GM13976 (cell line): ENCODE data around the gene MYO18A.

ENCODE experiments used
- DNase-seq: peaks from one replicate; pipeline ENCODE4 v3.0.0; 2012; ENCODE audit warnings: low spot score
- in situ Hi-C: fragments of 300-500 bp; cut with MboI; formaldehyde crosslinking; loops from one replicate; pipeline ENCODE4 v1.12.0; 2022; ENCODE audit warnings: low sequenced_read_pairs, mixed read lengths, inconsistent platforms; ENCODE audit not compliant: unreplicated experiment
- TF ChIP-seq, protein P1 (sequence below): IDR thresholded peaks from 2 replicates; pipeline ENCODE4 v1.5.1; 2012; ENCODE audit warnings: borderline replicate concordance, mild to moderate bottlenecking; ENCODE audit not compliant: insufficient read depth; ENCODE audit errors: extremely low read depth, missing control alignments, control extremely low read depth

MYO18A gene

GRCh38 chr17:29113334-29113733, 66.9 kb downstream of the MYO18A start:
- TF ChIP-seq, protein P1, sequence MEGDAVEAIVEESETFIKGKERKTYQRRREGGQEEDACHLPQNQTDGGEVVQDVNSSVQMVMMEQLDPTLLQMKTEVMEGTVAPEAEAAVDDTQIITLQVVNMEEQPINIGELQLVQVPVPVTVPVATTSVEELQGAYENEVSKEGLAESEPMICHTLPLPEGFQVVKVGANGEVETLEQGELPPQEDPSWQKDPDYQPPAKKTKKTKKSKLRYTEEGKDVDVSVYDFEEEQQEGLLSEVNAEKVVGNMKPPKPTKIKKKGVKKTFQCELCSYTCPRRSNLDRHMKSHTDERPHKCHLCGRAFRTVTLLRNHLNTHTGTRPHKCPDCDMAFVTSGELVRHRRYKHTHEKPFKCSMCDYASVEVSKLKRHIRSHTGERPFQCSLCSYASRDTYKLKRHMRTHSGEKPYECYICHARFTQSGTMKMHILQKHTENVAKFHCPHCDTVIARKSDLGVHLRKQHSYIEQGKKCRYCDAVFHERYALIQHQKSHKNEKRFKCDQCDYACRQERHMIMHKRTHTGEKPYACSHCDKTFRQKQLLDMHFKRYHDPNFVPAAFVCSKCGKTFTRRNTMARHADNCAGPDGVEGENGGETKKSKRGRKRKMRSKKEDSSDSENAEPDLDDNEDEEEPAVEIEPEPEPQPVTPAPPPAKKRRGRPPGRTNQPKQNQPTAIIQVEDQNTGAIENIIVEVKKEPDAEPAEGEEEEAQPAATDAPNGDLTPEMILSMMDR, result no peak
- DNase-seq, result no peak
- in situ Hi-C loops, result loop anchor here (5.0 to 25.0 kb wide), 2 partner anchors 146 to 376 kb away; partner anchors contain the start of genes NEK8, TLCD1 and TRAF4

GRCh38 chr17:29112771-29113295, 67.4 kb downstream of the MYO18A start:
- in situ Hi-C loops, result loop anchor here (5.0 to 25.0 kb wide), 2 partner anchors 146 to 376 kb away; partner anchors contain the start of genes NEK8, TLCD1 and TRAF4
- no peak for DNase-seq
- TF ChIP-seq, protein P1, result no peak

DNA sequence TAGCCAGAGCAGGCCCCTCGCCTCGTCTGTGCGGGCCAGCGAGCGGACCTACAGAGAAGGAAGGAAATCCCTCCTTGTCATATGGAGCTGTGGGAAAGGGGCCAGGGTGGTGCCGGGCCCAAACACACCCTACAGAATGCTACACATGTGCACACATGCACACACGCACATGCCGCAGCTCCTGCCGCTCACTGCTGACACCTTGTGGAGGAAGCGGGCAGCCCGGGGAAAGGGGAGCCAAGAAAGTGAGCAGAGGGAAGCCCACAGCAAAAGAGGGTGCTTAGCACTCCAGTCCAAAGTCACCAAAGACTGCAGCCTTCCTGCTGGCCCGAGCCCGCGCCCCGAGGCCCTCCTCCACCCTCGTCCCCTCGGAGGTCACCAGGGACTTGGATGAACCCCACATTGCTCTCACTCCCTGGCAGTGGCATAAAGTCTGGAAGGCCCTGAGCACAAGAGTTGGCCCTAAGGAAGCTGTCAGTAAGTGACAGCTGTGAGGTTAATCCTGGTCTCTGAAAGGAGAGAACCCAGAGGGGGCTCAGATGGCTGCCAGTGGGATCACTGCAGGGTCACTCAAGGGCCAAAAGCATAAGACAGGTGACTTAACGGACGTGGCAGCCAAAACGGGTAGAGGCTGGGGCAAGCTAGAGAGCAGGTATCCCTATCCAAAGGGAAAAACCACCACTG, 68.2 kb downstream of the MYO18A start:
- peak; percentile 86 for DNase-seq
- TF ChIP-seq, protein P1, result peak; percentile 91
- in situ Hi-C loops, result loop anchor here (5.0 to 25.0 kb wide), 2 partner anchors 145 to 375 kb away; partner anchors contain the start of genes NEK8, TLCD1 and TRAF4

DNA sequence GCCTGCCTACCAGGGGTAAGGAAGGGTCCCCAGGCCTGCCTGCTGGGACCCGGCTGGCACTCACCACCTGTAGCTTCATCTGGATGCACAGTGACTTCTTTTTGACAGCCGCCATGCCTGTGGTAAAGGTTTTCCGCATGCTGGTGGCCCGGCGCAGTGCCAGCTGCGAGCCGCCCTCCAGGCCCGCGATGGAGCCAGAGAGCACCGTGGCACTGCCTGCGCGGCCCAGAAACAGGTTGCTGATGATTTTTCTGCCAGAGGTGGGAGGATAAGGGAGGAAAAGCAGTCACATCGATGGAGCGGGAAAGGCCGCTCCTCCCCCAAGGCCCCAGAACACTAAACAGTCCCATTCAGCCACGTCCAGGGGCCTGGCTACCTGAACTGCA, 69.8 kb downstream of the MYO18A start:
- TF ChIP-seq, protein P1, result no peak
- in situ Hi-C loops, result loop anchor here (5.0 to 25.0 kb wide), 2 partner anchors 143 to 373 kb away; partner anchors contain the start of genes NEK8, TLCD1 and TRAF4
- no peak for DNase-seq

DNA sequence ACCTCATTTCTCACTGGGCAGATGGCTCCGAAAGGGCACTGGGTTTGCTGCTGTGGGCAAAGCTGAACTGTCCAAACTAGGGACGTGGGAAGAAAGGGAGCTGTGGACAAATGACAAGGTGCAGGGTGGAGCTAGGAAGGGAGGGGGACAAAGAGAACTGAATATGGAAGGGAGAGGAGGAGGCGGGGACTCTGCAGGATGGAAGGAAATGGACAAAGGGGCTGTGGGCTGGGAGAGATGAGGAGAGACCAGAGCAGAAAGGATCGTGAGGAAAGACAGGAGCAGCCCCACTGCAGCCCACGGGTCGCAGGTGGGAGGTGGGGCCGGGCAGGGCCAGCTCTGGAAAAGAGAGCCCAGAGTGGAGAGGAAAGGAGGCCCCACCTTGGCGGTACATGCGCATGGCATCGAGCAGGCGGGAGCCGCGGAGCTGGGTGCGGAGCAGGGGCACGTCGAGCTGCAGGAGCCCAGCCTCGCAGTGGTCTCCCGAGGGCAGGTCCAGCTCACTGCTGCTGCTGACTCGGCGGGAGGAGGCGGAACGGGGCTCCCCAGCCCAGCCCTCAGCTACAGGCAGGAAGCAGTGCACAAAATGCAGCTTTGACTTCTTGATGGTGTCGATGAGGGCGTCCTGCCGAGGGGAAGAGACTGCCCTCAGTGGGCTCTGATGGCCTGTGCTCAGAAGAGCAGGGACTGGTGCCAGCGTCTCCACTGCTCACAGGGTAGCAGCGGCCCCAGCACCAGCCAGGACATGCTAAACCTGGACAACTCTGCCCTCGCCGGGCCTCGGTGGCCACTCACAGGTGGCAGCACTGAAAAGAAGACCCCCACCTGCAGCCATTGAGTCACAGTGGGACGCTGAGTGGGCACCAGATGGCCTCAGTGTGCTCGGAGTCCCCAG, 70.5 kb downstream of the MYO18A start:
- TF ChIP-seq, protein P1, result no peak
- no peak for DNase-seq
- in situ Hi-C loops, result loop anchor here (5.0 to 25.0 kb wide), 2 partner anchors 142 to 372 kb away; partner anchors contain the start of genes NEK8, TLCD1 and TRAF4
